Liver (tissue), 3 donors: ENCODE data around the gene PDHA2.

Source experiments
- CTCF ChIP-seq: fragments of 150-350 bp; IDR thresholded peaks from 2 replicates; pipeline ENCODE4 v1.5.1; 2017; ENCODE audit warnings: improper control_type of control experiment, low read depth, low read length; ENCODE audit not compliant: missing input control
- EGR1 ChIP-seq, 2 donors: IDR thresholded peaks; 2 replicates each; pipeline ENCODE4 v1.6.1; 2016 to 2018; ENCODE audit warnings: antibody characterized with exemption in 2 of 2, low read depth in 2 of 2
- FOXA1 ChIP-seq: IDR thresholded peaks from 2 replicates; pipeline ENCODE4 v1.6.1; 2016; ENCODE audit warnings: antibody characterized with exemption
- GABPA ChIP-seq, 2 donors: IDR thresholded peaks in 1 of 2; conservative IDR thresholded peaks in 1 of 2; 2 replicates each; pipeline ENCODE4 v1.6.1; 2016; ENCODE audit warnings: antibody characterized with exemption in 2 of 2, mild to moderate bottlenecking in 1 of 2, moderate library complexity in 1 of 2
- MAX ChIP-seq: IDR thresholded peaks from 2 replicates; pipeline ENCODE4 v1.6.1; 2016; ENCODE audit warnings: antibody characterized with exemption
- RAD21 ChIP-seq, 2 donors: IDR thresholded peaks; 2 replicates each; pipeline ENCODE4 v1.6.1; 2016; ENCODE audit warnings: antibody characterized with exemption in 2 of 2, mild to moderate bottlenecking in 2 of 2
- REST ChIP-seq: IDR thresholded peaks from 2 replicates; pipeline ENCODE4 v1.6.1; 2016; ENCODE audit warnings: antibody characterized with exemption, mild to moderate bottlenecking
- RXRA ChIP-seq, 2 donors: IDR thresholded peaks; 2 replicates each; pipeline ENCODE4 v1.6.1; 2017 to 2018; ENCODE audit warnings: antibody characterized with exemption in 2 of 2, mild to moderate bottlenecking in 1 of 2
- TAF1 ChIP-seq: conservative IDR thresholded peaks from 2 replicates; pipeline ENCODE4 v1.6.1; 2016; ENCODE audit warnings: antibody characterized with exemption, mild to moderate bottlenecking
- YY1 ChIP-seq: IDR thresholded peaks from 2 replicates; pipeline ENCODE4 v1.6.1; 2016; ENCODE audit warnings: antibody characterized with exemption, mild to moderate bottlenecking
- donor health status: healthy.
- donor health status: healthy.

- TF ChIP-seq EGR1 (IDR thresholded peaks at IDR 0.05; ENCODE audit: low read depth in 2 of 2) (no peak), REST (no peak), CTCF (no peak), YY1 (no peak), FOXA1 (no peak), MAX (no peak), GABPA (IDR thresholded peaks at IDR 0.05 in 1 of 2, conservative IDR thresholded peaks at IDR 0.05 in 1 of 2) (no peak), RXRA (IDR thresholded peaks at IDR 0.05) (no peak), TAF1 (no peak), RAD21 (IDR thresholded peaks at IDR 0.05) (no peak)
These were observed 6.1 kb upstream of the PDHA2 start for GRCh38 chr4:95833711-95834194.
